Psoas muscle (tissue), 8 donors: ENCODE data around the gene TPD52L2. TPM values are rescaled to one million over a fixed set of nuclear protein-coding genes. Genes with fewer than 3 reads are reported as not detected.
"Not testable (repeated sequence)": the region's sequence is repeated elsewhere in the genome, so short reads cannot be mapped to it uniquely, and the experiment has no call there.

ENCODE experiments used
- ATAC-seq, 4 donors: fragments of 200-7000 bp; cut with Tn5 transposase; one replicate each; pipeline ENCODE4 v1.9.1; 2020; ENCODE audit warnings: moderate library complexity in 3 of 4, mild to moderate bottlenecking in 2 of 4
- DNase-seq, 2 donors: peaks; one replicate each; pipeline ENCODE4 v3.0.0-alpha.2; 2020
- H3K27ac ChIP-seq: fragments of 200-600 bp; one replicate; pipeline ENCODE4 v1.8.0; 2022
- H3K27me3 ChIP-seq, 3 donors: fragments of 200-600 bp in 1 of 3; one replicate each; pipeline versions ENCODE4 v1.6.1 to v1.8.0; 2013 to 2022; ENCODE audit warnings: low read length in 2 of 3, mild to moderate bottlenecking in 2 of 3, moderate library complexity in 1 of 3; ENCODE audit not compliant: insufficient read depth in 3 of 3
- H3K36me3 ChIP-seq, 2 donors: fragments of 200-600 bp in 1 of 2; one replicate each; pipeline versions ENCODE4 v1.6.1 to v1.8.0; 2013 to 2022; ENCODE audit warnings: low read depth in 1 of 2, mild to moderate bottlenecking in 1 of 2, moderate library complexity in 1 of 2; ENCODE audit not compliant: insufficient read depth in 1 of 2
- H3K4me1 ChIP-seq: fragments of 200-600 bp; one replicate; pipeline ENCODE4 v1.8.0; 2022
- H3K4me3 ChIP-seq: fragments of 200-600 bp; one replicate; pipeline ENCODE4 v1.8.0; 2022; ENCODE audit warnings: mild to moderate bottlenecking
- H3K9me3 ChIP-seq: fragments of 200-600 bp; one replicate; pipeline ENCODE4 v1.8.0; 2022
- CTCF ChIP-seq: fragments of 200-600 bp; IDR thresholded peaks from one replicate; pipeline ENCODE4 v1.8.0; 2022; ENCODE audit warnings: antibody characterized with exemption
- WGBS, 3 donors: extraction: QIAGEN DNeasy Blood & Tissue Kit; methylation state at CpG; one replicate each; pipeline versions ENCODE4 v1.1.6 to v1.1.7; 2013; 5-methylcytosine and 5-hydroxymethylcytosine counted together
- intact Hi-C, 2 donors: fragments of 100-400 bp; cut with DNase I; formaldehyde crosslinking; loops; one replicate each; pipeline versions ENCODE4 v1.11.0 to v1.14.2; 2022
- polyA plus RNA-seq, 3 donors: library from polyadenylated mRNA; stranded (reverse); fragments of 200-250 nt; gene quantifications; one replicate each; pipeline ENCODE4 v1.2.3, GENCODE V29; 2013
- total RNA-seq, 4 donors: library from RNA; stranded (reverse); fragmentation: NEBNext Ultra II Directional in 2 of 4; extraction: Animal tissue kit (Norgen Biotek cat#: 25700) in 2 of 4; gene quantifications; one replicate each; pipeline versions ENCODE4 v1.2.1 to v1.2.4, GENCODE V29; 2021 to 2023
- donor health status: healthy with polysubstance abuse.
- donor health status: DM: no; HTN: no; CAD: no; lungs with moderate emphysema.
- donor health status: Bipolar disorder and iron deficiency.
- donor health status: healthy.
- donor health status: DM: yes; HTN: yes; CAD: no.
- donor health status: DM: no; HTN: no; CAD: no.
- donor health status: DM: no; HTN: no; CAD: no.
- donor health status: DM: yes; HTN: yes; CAD: no.

Gene TPD52L2
- total and polyA plus RNA-seq, 7 donors: 40.7 to 152 (median 55.8) TPM

GRCh38 chr20:63915471-63915870, 50.4 kb downstream of the TPD52L2 start:
- H3K4me3 ChIP-seq: no peak overlapping the region
- peaks cover 0 to 17% of the 10 kb centered on the region in 2 donors for H3K36me3 ChIP-seq
- peak in 3 of 4 donors; percentile 48 to 64 (median 60) for ATAC-seq
- no peaks in the 10 kb centered on the region for H3K27me3 ChIP-seq
- TF ChIP-seq CTCF: no peak
- no peak overlapping the region for H3K27ac ChIP-seq
- DNase-seq: no peak
- intact Hi-C loops: no loop called here
- no peaks in the 10 kb centered on the region for H3K9me3 ChIP-seq
- WGBS, 3 donors: 74 to 87% (median 78%) methylated on average over 6 of the region's 6 CpGs
- no peaks in the 10 kb centered on the region for H3K4me1 ChIP-seq

- H3K36me3 ChIP-seq: peaks cover 0 to 21% of the 10 kb centered on the region in 2 donors
- H3K9me3 ChIP-seq, ATAC-seq, DNase-seq, H3K4me3 ChIP-seq, H3K4me1 ChIP-seq, H3K27ac ChIP-seq, H3K27me3 ChIP-seq, intact Hi-C loops: not testable (repeated sequence)
- 95 to 97% (median 97%) methylated on average over 8 of the region's 8 CpGs for WGBS, 3 donors
These were observed 51.4 kb downstream of the TPD52L2 start for GRCh38 chr20:63916371-63916939.

- peaks cover 2 to 21% of the 10 kb centered on the region in 2 donors for H3K36me3 ChIP-seq
- intact Hi-C loops: no loop called here
- TF ChIP-seq CTCF: no peak
- H3K27ac ChIP-seq: no peak overlapping the region
- H3K9me3 ChIP-seq: no peaks in the 10 kb centered on the region
- WGBS, 3 donors: 87 to 92% (median 88%) methylated on average over 11 of the region's 11 CpGs
- H3K4me1 ChIP-seq: no peaks in the 10 kb centered on the region
- no peaks in the 10 kb centered on the region for H3K27me3 ChIP-seq
- DNase-seq (no peak), ATAC-seq (peak in 3 of 4 donors; percentile 46 to 63 (median 59))
- no peak overlapping the region for H3K4me3 ChIP-seq
These were observed 52.7 kb downstream of the TPD52L2 start for GRCh38 chr20:63917811-63918210.

GRCh38 chr20:63919130-63919529, 54.1 kb downstream of the TPD52L2 start:
- no peaks in the 10 kb centered on the region for H3K27me3 ChIP-seq
- intact Hi-C loops: no loop called here
- H3K27ac ChIP-seq: no peak overlapping the region
- no peak overlapping the region for H3K4me3 ChIP-seq
- H3K9me3 ChIP-seq: no peaks in the 10 kb centered on the region
- H3K4me1 ChIP-seq: no peaks in the 10 kb centered on the region
- H3K36me3 ChIP-seq: peaks cover 2 to 21% of the 10 kb centered on the region in 2 donors
- DNase-seq (no peak), ATAC-seq (no peak)
- TF ChIP-seq CTCF: no peak
- 78 to 92% (median 91%) methylated on average over 14 to 19 of the region's 19 CpGs for WGBS, 3 donors

- TF ChIP-seq CTCF: no peak
- 94 to 96% (median 94%) methylated on average over 18 to 23 of the region's 23 CpGs for WGBS, 3 donors
- Histone ChIP-seq H3K4me1 (no peaks in the 10 kb centered on the region), H3K27ac (no peak overlapping the region), H3K27me3 (no peaks in the 10 kb centered on the region), H3K9me3 (no peaks in the 10 kb centered on the region), H3K4me3 (no peak overlapping the region), H3K36me3 (peaks cover 2 to 21% of the 10 kb centered on the region in 2 donors)
- intact Hi-C loops: no loop called here
- no peak for ATAC-seq
- no peak for DNase-seq
These were observed 55.2 kb downstream of the TPD52L2 start for GRCh38 chr20:63920226-63920625.
